HG03064 (cell line): ENCODE results near the gene SLC22A8.
"Not testable (repeated sequence)": the region's sequence is repeated elsewhere in the genome, so short reads cannot be mapped to it uniquely, and the experiment has no call there.

ENCODE experiments used
- ATAC-seq: cut with Tn5 transposase; IDR thresholded peaks from one replicate; pipeline ENCODE4 v1.9.1; 2021; ENCODE audit warnings: low read depth; ENCODE audit not compliant: unreplicated experiment

Gene SLC22A8

DNA sequence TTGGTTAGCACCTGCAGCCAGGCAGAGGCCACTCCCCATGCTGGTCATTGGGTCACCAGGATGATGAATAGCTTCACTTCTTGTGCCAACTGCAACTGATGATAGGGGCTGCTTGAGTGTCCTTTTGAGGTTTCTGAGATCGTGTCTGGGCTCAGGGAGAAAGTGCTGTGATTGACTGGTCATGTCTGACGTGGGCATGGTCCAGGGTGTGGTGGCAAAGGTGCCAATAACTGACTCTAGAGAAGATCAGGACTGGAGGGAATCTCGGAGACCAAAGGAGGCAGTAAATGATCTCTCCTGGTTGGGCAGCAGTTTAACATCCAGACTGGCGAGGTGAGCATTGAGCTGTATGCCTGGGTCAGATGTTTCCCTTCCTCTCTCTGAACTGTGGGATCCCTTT lies 20.9 kb downstream of the SLC22A8 start:
- ATAC-seq: no peak

DNA sequence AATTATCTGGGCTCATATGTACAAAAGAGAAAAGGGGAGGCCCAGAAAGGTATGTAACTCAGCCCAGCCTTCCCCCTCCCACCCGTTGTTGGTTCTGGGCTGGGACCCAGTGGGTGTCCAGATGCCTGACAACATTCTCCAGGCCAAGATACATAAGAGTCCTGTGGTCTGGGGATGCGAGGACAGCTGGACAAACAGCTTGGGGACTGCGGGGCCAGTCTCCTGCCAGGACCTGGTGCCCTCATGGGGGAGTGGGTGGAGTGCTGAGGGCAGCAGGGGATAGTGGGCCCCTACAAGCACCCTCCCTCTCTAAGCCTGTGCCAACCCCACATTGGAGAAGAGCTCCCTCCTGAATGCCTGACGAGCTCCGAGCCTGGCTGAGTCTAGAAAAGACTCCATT lies 27.4 kb downstream of the SLC22A8 start:
- ATAC-seq: no peak

DNA sequence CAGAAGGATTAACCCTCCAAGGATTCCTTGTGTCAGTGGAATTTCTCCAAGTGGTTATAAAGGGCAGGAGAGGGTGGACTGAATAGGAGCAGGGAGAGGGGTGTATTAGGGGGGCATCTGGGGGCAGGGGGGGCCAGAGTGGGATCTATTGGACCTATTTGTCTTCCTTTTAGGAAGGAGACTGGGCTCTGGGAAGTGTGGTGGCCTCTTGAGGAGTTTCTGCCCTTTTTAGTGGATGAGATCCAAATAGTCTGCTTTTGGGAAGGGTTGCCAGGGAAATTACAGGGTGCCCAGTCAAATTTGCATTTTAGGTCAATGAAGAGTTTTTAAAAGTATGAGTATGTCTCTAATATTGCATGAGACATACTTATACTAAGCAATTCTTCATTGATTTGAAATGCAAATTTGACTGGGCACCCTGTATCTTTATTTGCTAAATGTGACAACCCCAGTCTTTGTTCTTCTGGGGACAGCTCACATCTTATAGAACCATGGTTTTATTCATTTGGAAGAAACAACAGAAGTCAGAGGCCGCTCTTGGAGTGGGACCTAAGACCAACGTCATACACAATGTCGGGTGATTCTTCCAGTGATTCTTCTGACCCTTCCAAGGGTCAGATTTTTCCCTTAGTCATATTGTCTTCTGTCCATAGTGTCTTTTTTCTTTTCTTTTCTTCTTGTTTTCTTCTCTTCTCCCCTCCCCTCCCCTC lies 30.4 kb downstream of the SLC22A8 start:
- ATAC-seq: no peak

DNA sequence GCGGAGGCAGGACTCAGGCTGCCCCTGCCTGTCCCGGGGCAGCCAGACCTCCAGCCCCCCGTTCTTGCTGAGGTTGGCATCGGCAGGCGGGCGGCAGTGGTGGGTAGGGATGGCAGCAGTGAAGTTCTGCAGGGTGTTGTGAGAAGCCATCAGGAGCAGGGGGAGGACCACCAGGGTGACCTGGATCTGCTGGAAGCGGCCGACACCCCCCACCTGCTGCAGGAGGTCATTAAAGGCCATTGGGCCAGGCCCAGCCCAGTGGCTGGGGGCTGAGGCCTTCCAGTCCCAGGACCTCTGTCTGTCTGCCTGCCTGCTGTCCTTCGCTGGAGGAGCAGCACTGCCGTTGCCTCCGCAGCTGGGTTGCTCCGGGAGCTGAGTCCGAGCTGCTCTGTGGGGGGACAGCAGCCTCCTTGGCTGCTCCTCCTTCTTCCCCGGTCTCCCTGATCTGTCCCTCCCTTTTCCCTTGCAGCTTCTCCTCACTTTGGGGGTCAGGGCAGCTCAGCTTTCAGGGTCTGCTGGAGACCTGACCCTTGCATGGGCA lies 31.1 kb downstream of the SLC22A8 start, which contains the start of gene SLC22A6:
Gene SLC22A6, minus strand, starts transcription at position 517 of the 541 bp plus-strand sequence. Its CDS starts 277 bp downstream, at position 240.
- ATAC-seq: no peak

DNA sequence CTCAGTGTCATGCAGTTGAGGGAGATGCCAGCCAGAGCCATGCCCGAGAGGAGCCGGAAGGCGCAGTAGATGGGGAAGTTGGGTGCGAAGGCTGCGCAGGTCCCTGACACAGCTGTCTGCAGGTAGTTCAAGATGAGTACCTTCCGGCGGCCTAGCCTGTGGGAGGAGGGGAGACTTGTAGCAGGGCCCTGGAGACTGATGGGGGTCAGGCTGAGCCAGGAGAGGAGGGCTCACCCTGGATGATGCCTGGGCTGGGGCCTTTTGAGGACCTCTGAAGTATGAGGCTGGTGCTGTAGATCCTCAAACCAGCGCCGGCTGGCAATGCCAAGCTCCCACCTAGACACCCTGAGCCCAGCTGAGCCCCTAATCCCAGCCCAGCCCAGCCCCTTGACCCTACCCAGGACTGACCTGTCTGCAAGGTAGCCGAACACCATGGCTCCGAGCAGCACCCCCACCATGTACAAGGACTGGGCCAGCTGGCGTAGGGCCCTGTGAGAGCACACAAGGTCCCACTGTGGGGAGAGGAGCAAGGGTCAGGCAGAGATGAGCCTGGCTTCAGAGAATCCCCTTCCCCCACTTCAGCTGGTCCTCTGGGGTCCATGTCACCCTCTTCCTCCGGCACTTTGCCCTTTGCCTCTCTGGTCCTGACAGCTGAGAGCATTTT lies 32.0 kb downstream of the SLC22A8 start:
- no peak for ATAC-seq

DNA sequence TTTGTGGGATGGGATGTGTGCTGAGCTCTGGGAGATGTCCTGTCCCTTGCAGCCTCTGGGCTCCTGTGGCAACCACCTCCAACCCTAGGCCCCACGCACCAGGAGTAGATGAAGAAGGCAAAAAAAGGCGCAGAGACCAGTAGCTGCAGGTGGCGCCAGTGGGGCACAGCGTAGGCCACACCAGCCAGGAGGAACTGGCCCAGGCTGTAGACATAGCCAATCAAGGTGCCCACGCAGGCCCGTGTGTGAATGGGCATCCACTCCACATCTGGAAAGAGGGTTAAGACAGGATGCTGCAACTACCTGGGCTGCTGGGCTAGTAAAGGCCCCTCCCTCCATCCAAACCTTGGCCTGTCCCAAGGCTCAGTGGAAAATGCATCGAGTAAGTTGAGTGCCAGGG lies 33.9 kb downstream of the SLC22A8 start:
- no peak for ATAC-seq

DNA sequence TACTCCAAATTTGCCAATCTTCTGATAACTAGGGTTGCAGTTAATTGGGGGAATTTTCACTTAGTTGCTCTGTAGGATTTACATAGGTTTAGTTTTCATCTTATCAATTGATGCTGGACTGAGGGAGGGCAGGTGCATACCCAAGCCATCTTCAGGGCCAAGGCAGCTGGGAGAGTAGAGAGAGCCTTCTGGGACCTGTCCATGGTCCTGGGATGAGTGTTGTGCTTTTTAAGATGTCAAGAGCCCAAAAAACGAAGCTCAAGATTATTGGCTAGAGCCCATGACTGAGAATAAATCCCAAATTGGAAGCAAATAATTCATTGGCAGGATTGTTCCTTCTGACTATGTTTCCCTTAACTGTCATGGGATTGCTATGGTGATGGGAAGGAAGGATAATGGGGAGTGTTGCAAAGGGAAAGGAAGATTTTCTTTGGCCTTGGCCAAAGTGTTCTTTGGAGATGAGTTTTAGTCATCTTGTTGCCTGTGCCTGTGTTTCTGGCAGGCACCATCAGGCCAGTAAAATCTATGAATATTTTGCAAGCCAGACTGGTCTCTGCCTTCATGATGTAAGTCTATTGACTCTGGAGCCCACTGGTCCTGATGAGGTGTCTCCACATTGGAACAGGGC lies 35.4 kb downstream of the SLC22A8 start:
- no peak for ATAC-seq

DNA sequence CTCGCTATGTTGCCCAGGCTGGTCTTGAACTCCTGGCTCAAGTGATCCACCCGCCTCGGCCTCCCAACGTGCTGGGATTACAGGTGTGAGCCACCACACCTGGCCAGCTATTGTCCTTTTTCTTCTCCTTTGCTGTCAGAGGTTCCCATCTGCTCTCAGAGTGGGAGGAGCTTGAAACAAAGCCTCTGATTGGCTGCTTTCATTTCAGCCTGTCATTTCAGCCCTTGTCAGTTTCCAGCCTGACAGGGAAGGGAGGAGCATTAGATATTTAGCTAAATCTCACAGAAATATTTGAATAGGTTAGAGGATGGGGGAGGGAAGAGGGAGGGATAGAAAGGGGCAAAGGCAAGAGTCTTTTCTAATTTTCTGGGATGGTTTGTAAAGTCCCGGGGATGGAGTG lies 39.5 kb downstream of the SLC22A8 start:
- ATAC-seq: no peak

DNA sequence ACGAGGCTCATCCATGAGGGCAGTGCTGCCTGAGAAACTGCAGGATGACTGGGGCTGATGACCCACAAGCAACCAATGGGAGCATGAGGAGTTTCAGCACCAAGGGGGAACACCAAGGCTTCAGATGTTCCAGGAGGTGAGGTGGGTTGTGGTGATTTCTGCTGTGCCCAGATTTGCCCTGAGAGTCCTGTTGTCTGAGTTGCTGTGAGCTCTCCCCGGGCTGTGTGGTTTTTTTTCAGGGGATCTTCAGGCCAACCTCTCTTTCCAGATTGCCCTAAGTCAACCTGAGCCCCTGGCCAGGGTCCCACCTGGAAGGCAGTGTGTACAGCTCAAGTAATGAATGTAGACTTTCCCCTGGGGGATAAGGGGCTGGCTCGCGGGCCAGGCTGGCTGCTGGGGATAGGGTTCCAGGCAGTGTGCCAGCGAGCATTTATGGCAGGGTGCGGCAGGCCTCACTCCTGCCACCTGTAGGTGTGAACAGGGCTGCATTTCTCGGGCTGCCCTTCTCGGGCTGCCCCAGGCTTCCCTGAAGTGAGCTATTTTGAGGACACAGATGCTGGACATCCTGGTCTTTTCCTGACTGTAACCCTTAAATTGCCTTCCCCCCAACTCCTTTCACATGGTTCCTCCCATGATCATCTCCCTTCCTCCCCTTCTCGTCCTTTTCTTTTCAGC lies 40.7 kb downstream of the SLC22A8 start:
- no peak for ATAC-seq

DNA sequence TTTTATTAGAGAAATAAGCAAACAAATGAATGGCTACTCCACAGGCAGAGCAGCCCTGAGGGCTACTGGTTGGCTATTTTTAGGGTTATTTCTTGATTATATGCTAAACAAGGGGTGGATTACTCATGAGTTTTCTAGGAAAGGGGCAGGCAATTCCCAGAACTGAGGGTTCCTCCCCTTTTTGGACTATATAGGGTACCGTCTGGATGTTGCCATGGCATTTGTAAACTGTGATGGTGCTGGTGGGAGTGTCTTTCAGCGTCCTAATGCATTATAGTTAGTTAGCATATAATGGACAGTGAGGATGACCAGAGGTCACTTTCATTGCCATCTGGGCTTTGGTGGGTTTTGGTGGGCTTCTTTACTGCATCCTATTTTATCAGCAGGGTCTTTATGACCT lies 50.1 kb downstream of the SLC22A8 start:
- ATAC-seq: no peak

DNA sequence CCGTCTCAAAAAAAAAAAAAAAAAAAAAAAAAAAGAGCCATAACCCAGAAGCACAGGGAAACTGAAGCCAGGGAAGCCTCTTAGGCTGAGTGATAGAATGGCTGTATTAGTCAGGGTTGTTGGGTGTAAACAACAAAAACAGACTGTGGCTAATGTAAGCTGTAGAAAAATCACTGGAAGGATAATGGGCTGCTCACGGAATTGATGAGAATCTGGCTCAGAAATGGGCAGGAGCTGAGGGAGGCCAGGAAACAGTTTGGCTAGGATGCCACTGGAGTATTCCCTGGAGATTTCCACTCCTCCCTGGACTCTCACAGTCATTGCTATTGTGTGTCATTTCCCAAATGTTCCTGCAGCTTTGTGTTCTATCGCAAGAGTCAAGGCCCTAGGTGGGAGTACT lies 53.2 kb downstream of the SLC22A8 start:
- ATAC-seq: no peak

DNA sequence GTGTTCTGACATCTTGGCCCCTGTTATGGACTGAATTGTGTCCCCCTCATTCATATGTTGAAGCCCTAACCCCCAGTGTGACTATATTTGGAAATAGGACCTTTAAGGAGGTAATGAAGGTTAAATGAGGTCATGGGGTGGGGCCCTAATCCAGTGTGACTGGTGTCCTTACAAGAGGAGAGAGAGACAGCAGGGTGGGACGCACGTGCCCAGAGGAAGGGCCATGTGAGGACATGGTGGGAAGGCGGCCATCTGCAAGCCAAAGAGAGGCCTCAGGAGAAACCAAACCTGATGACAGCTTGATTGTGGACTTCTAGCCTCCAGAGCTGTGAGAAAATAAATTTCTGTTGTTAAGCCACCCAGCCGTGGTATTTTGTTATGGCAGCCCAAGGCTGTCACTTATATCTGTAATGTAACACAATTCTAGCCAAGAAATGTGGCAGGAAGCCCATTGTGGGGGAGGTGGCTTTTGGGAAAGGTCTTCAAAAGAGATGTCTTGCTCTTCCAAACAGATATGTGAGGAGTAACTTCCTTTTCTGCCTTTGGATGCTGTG lies 54.5 kb downstream of the SLC22A8 start:
- no peak for ATAC-seq

DNA sequence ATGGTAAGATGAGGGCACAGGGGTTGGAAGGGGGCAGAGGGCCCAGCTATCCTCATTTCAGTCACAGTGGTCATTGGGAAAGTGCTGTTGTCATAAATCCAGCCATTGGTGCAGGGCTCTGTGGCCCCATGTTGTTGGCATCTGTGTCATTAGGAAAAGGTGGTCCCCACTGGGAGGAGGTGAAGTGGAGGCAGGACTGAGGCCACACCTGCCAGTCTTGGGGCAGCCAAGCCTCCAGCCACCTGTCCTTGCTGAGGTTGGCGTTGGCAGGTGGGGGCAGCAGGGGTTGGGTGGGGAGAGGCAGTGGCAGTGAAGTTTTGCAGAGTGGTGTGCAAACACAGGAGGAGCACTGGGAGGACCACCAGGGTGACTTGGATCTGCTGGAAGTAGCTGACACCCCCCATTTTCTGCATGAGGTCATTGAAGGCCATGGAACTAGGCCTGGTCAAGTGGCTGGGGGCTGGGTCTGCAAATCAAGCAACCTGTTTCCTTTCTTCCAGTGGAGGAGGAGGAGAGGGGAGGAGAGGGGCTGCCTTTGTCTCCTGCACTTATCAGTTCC lies 56.1 kb downstream of the SLC22A8 start:
- no peak for ATAC-seq

DNA sequence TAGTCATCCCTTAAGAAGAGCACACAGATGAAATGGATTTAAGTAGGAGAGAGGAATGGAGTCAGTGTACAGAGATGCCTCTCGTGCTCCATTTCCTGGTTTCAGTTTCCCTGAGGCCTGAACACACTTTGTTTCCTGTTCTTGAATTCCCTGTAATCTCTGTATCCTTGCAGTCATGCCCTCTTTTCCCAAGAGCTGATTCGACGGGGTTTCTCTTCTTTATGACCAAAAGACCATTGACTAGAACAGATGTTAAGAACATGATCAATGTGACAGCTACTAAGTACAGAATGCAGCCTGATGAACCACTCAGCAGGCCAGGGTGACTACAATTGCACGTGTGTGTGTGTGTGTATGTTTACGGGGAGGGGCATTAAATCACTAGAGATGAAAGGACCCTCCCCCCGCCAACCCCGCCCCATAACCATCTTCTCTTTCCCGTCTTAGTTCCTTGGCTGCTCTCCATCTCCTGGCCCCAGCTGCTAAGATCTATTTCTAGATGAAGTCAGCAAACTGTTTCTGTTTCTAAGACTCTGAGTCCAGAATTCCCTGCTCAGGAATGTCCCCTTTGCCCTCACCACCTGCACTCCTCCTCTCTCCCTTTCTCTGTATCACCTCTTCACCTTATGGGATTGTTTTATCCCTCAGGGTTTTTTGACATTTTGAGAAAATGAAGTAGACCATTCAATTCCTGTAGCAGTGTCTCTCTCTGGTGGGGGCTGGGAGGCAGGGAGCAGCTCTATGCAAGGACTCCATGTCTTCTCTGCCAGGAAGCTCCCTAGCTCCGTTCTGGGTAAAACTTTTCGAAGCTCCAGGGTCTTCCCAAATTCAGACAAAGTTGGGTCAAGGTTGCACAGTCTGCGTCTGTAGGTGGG lies 56.9 kb downstream of the SLC22A8 start:
- no peak for ATAC-seq

DNA sequence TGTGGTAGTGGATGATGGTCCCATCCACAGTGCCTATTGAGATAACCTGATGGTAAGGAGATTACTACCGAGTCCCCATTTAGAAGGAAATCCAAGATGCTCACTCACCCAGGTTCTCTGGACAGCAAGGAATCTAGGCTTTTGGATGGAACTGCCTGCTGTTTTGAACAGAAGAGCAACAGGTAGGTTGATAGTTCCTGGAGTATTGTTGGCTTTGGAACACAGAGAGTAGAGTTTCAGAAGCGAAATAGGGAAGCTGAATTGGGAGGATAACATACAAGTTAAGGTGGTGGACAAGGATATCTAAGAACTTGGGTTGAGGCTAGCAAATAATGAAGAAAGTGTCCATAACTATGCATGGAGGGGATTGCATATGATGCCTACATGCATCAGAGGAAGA lies 58.5 kb downstream of the SLC22A8 start:
- no peak for ATAC-seq

DNA sequence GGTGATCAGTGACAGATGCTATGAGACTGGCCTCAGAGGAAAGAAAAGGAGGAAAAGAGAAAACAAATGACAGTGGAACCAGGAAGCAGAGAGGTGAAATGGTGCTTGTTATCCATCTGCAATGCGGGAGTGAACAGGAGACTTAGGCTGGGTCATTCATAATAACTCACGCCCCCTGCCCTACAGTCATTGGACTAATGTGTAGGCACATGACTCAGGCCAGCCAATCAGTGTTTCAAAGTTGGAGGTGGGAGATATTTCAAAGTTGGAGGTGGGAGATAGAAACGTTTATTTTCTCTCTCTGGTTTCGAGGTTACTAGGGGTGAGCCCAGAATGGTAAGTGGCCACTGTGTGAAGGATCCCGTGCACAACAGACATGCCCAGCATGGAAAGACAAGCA lies 61.2 kb downstream of the SLC22A8 start:
- no peak for ATAC-seq

DNA sequence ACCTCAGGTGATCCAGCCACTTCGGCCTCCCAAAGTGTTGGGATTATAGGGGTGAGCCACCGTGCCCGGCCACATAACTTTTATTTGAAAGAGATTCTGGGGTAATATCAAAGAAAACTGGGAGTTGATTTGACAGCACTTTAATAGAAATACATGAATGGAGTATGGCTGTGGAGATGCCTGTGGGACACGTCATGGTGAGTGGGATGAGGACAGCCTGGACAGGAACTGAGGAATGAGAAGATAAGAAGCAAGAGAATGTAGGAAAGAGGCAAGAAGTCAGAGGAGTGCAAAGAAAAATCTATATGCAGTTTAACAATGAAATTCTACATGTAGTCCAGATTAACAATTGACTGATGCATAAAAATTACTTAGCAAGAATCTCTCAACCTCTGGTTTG lies 61.8 kb downstream of the SLC22A8 start:
- no peak for ATAC-seq

DNA sequence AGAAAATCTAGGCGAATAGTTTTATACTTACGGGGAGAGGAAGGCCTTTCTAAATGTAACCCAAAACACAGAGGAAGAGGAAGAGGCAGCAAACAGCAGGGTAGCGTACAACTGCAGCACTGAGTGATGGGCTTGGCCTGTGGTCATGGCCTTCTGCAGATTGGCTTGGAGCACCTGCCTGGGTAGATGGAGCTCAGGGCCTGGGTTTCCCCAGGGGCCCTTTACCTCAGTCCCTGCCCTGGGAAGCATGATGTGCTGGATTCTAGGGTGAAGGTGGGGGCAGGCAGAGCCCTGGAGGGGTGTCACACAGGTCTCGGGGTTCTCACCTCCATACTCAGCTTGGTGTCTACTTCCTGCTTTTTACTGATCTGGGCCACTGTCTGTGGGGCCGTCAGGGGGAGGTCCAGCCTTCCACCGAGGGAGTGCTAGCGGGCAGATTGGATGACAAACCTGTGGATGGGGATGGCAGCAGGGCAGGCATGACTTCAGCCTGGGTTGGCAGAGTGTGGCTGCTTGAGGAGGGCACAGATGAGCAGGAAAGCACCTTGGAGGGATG lies 66.8 kb downstream of the SLC22A8 start:
- ATAC-seq: no peak

DNA sequence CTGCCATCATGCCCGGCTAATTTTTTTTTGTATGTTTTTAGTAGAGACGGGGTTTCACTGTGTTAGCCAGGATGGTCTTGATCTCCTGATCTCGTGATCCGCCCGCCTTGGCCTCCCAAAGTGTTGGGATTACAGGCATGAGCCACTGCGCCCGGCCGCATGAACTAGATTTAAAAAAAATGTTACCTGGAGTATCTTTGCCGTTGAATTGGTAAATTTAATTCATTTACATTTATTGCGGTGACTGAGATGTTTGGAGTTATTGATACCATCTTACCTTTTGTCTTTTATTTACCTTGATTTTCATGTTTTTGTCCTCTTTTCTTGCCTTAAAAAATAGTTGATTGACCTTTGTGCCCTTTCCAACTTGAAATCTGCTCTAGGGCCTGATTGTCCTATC lies 70.1 kb downstream of the SLC22A8 start:
- ATAC-seq: not testable (repeated sequence)
